Testis (tissue), 2 donors: ENCODE results near the gene RYR1.

Experiments used
- POLR2A ChIP-seq: fragments of 450-650 bp; IDR thresholded peaks from one replicate; pipeline ENCODE4 v1.6.1; 2017; ENCODE audit warnings: antibody characterized with exemption, mild to moderate bottlenecking, moderate library complexity
- TF ChIP-seq, protein P1 (sequence below), 3 experiments: fragments of 450-650 bp in 2 of 3; fragments of 200-600 bp in 1 of 3; sonication (generic) in 1 of 3; IDR thresholded peaks; one replicate each; pipeline ENCODE4 v1.5.1; 2016 to 2019; ENCODE audit warnings: antibody characterized with exemption in 3 of 3, mild to moderate bottlenecking in 2 of 3, moderate library complexity in 1 of 3

DNA sequence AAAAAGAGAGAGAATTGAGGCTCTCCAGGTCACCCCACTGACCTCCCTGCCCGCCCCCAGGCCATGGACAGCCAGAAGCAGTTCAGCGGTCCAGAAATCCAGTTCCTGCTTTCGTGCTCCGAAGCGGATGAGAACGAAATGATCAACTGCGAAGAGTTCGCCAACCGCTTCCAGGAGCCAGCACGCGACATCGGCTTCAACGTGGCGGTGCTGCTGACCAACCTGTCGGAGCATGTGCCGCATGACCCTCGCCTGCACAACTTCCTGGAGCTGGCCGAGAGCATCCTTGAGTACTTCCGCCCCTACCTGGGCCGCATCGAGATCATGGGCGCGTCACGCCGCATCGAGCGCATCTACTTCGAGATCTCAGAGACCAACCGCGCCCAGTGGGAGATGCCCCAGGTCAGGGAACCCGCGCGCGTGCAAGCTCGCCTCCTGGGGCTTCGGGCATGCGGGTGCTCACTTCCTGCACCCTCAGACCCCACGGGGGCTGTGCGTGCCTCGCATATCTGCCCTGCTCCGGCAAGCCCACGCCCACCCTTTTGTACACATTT lies 127.6 kb downstream of the RYR1 start:
- TF ChIP-seq, protein P1, sequence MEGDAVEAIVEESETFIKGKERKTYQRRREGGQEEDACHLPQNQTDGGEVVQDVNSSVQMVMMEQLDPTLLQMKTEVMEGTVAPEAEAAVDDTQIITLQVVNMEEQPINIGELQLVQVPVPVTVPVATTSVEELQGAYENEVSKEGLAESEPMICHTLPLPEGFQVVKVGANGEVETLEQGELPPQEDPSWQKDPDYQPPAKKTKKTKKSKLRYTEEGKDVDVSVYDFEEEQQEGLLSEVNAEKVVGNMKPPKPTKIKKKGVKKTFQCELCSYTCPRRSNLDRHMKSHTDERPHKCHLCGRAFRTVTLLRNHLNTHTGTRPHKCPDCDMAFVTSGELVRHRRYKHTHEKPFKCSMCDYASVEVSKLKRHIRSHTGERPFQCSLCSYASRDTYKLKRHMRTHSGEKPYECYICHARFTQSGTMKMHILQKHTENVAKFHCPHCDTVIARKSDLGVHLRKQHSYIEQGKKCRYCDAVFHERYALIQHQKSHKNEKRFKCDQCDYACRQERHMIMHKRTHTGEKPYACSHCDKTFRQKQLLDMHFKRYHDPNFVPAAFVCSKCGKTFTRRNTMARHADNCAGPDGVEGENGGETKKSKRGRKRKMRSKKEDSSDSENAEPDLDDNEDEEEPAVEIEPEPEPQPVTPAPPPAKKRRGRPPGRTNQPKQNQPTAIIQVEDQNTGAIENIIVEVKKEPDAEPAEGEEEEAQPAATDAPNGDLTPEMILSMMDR (IDR thresholded peaks at IDR 0.05) = no peak
- TF ChIP-seq POLR2A = no peak
